WTC11 (cell line): ENCODE results near the gene VCAN. TPM values are rescaled to one million over a fixed set of nuclear protein-coding genes. Genes with fewer than 3 reads are reported as not detected.

ENCODE experiments used
- ATAC-seq: fragments of 200-7000 bp; cut with Tn5 transposase; 2 replicates; pipeline ENCODE4 v1.10.0; 2021; ENCODE audit warnings: mild to moderate bottlenecking, moderate library complexity
- CTCF ChIA-PET: fragments of 300-600 bp; sonication (Branson Sonifier 250); formaldehyde crosslinking; loops from one replicate; lab custom pipeline; 2021; ENCODE audit warnings: antibody characterized with exemption; lab: Charles Lee
- POLR2A ChIA-PET: fragments of 350-600 bp; sonication (Branson Sonifier 250); formaldehyde crosslinking; loops from one replicate; lab custom pipeline; 2021; ENCODE audit warnings: antibody characterized with exemption; lab: Charles Lee
- DNase-seq: peaks from one replicate; pipeline ENCODE4 v3.0.0; 2021; ENCODE audit warnings: low spot score
- H3K27ac Mint-ChIP-seq: 2 replicates; pipeline ENCODE4 v1.8.0; 2021; ENCODE audit warnings: mixed read lengths
- H3K27me3 Mint-ChIP-seq: 2 replicates; pipeline ENCODE4 v1.8.0; 2021; ENCODE audit warnings: low read depth, mild to moderate bottlenecking, moderate library complexity, mixed read lengths
- H3K36me3 Mint-ChIP-seq: 2 replicates; pipeline ENCODE4 v1.8.0; 2021; ENCODE audit warnings: mixed read lengths
- H3K4me1 Mint-ChIP-seq: 2 replicates; pipeline ENCODE4 v1.8.0; 2022; ENCODE audit warnings: mixed read lengths
- H3K4me3 Mint-ChIP-seq: 2 replicates; pipeline ENCODE4 v1.8.0; 2021; ENCODE audit warnings: mild to moderate bottlenecking, moderate library complexity, mixed read lengths
- H3K9me3 Mint-ChIP-seq: 2 replicates; pipeline ENCODE4 v1.8.0; 2021; ENCODE audit warnings: mixed read lengths
- ETV6 ChIP-seq: sonication (generic); formaldehyde crosslinking; IDR thresholded peaks from 2 replicates; pipeline ENCODE4 v1.8.1; 2022; ENCODE audit warnings: mild to moderate bottlenecking, missing genetic modification reagents
- FOXJ3 ChIP-seq: sonication (generic); formaldehyde crosslinking; IDR thresholded peaks from 2 replicates; pipeline ENCODE4 v1.9.0; 2021; ENCODE audit warnings: missing genetic modification reagents, mild to moderate bottlenecking, borderline replicate concordance
- NR1H2 ChIP-seq: sonication (generic); formaldehyde crosslinking; IDR thresholded peaks from 2 replicates; pipeline ENCODE4 v1.9.0; 2021; ENCODE audit warnings: mild to moderate bottlenecking, moderate library complexity, missing genetic modification reagents
- PRDM15 ChIP-seq: sonication (generic); formaldehyde crosslinking; IDR thresholded peaks from 2 replicates; pipeline ENCODE4 v1.8.0; 2022; ENCODE audit warnings: missing genetic modification reagents
- SMAD4 ChIP-seq: sonication (generic); formaldehyde crosslinking; IDR thresholded peaks from 2 replicates; pipeline ENCODE4 v1.8.0; 2022; ENCODE audit warnings: mild to moderate bottlenecking, missing genetic modification reagents
- SOX15 ChIP-seq: fragments of 250-450 bp; sonication (Bioruptor Pico); IDR thresholded peaks from 2 replicates; pipeline ENCODE4 v1.9.0; 2021; ENCODE audit warnings: mild to moderate bottlenecking
- TEAD1 ChIP-seq: sonication (generic); formaldehyde crosslinking; IDR thresholded peaks from 2 replicates; pipeline ENCODE4 v1.8.0; 2022; ENCODE audit warnings: mild to moderate bottlenecking, missing genetic modification reagents
- TEAD4 ChIP-seq: sonication (generic); formaldehyde crosslinking; IDR thresholded peaks from 2 replicates; pipeline ENCODE4 v1.8.0; 2022; ENCODE audit warnings: mild to moderate bottlenecking, missing genetic modification reagents
- ZBTB21 ChIP-seq: sonication (generic); formaldehyde crosslinking; IDR thresholded peaks from 2 replicates; pipeline ENCODE4 v1.8.1; 2023; ENCODE audit warnings: mild to moderate bottlenecking, missing genetic modification reagents, borderline replicate concordance
- ZBTB43 ChIP-seq: sonication (generic); formaldehyde crosslinking; IDR thresholded peaks from 2 replicates; pipeline ENCODE4 v1.8.1; 2023; ENCODE audit warnings: mild to moderate bottlenecking, missing genetic modification reagents
- ZNF416 ChIP-seq: fragments of 250-450 bp; sonication (Bioruptor Pico); IDR thresholded peaks from 2 replicates; pipeline ENCODE4 v1.9.0; 2021; ENCODE audit warnings: mild to moderate bottlenecking, inconsistent platforms
- ZNF532 ChIP-seq: fragments of 250-450 bp; sonication (Bioruptor Pico); IDR thresholded peaks from 2 replicates; pipeline ENCODE4 v1.9.0; 2021; ENCODE audit warnings: mild to moderate bottlenecking, borderline replicate concordance
- total RNA-seq: library from RNA; stranded (reverse); gene quantifications from 3 replicates; pipeline ENCODE4 v1.2.3, GENCODE V29; 2021
- TF ChIP-seq, protein P1 (sequence below): sonication (generic); formaldehyde crosslinking; IDR thresholded peaks from 2 replicates; pipeline ENCODE4 v1.8.1; 2022; ENCODE audit warnings: missing genetic modification reagents, borderline replicate concordance
- TF ChIP-seq, protein P2 (sequence below): sonication (generic); formaldehyde crosslinking; IDR thresholded peaks from 2 replicates; pipeline ENCODE4 v1.8.0; 2022; ENCODE audit warnings: mild to moderate bottlenecking, missing genetic modification reagents

VCAN gene
- total RNA-seq, 1 experiment from 2014 or later = 276 TPM

DNA sequence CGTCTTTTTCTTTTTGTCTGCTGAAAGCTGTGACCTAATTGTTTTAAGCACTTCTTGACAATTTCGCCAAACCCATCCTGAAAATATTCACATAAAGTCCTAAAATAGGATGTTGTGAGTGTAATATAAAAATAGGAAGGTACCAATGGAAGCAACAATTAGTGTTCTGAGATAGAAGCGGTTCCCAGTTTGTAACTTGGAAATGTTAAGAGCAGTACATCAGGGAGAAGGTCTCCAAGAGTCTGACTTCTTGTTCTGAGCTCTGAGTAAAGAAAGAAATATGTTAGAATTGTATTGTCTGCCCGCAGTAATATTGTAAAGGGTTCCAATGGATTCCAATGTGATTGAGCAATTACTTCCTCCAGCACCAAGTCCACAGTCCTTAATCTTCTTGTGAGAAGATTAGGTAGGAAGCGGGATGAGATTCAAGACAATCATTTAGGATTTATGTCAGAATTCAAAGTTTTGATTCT is 3.9 kb downstream of the VCAN start (continued):
- TF ChIP-seq, protein P1, sequence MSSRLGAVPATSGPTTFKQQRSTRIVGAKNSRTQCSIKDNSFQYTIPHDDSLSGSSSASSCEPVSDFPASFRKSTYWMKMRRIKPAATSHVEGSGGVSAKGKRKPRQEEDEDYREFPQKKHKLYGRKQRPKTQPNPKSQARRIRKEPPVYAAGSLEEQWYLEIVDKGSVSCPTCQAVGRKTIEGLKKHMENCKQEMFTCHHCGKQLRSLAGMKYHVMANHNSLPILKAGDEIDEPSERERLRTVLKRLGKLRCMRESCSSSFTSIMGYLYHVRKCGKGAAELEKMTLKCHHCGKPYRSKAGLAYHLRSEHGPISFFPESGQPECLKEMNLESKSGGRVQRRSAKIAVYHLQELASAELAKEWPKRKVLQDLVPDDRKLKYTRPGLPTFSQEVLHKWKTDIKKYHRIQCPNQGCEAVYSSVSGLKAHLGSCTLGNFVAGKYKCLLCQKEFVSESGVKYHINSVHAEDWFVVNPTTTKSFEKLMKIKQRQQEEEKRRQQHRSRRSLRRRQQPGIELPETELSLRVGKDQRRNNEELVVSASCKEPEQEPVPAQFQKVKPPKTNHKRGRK = no peak
- TF ChIP-seq ZNF532 = no peak
- no peak for TF ChIP-seq SOX15
- TF ChIP-seq ZNF416 (CRISPR knock-in tag) = no peak
- TF ChIP-seq PRDM15 (CRISPR knock-in tag) = no peak
- TF ChIP-seq TEAD4 (CRISPR knock-in tag) = no peak
- no peak for TF ChIP-seq ZBTB43 (CRISPR knock-in tag)
- no peak for TF ChIP-seq NR1H2 (CRISPR knock-in tag)
- TF ChIP-seq SMAD4 = no peak

- POLR2A ChIA-PET = interaction anchor here (1.4 kb wide), 1 partner anchor 399 kb away, joined by 5 read pairs; the partner anchor contains the start of genes TMEM167A and XRCC4
- Mint-ChIP-seq H3K4me1 (peaks cover 47% of the 10 kb centered on the region), H3K27me3 (no peaks in the 10 kb centered on the region), H3K36me3 (peaks cover 17% of the 10 kb centered on the region), H3K27ac (peak overlapping the region; percentile 94), H3K4me3 (peak overlapping the region; percentile 85), H3K9me3 (no peaks in the 10 kb centered on the region)
- CTCF ChIA-PET = interaction anchor here (1.0 kb wide), 1 partner anchor 45 kb away, joined by 4 read pairs; no protein-coding TSS in a partner anchor
- ATAC-seq (no peak), DNase-seq (no peak)
- TF ChIP-seq TEAD1 (CRISPR knock-in tag) = peak; percentile 63; the same call in 1 of the 2 replicates
- no peak for TF ChIP-seq PRDM15 (CRISPR knock-in tag)
- TF ChIP-seq ZBTB21 (CRISPR knock-in tag) = peak; percentile 52; the same call in 1 of the 2 replicates
- 0 out of 2 replicates have a peak, but pooled peaks have one; percentile 23 for TF ChIP-seq ETV6
- TF ChIP-seq, protein P2, sequence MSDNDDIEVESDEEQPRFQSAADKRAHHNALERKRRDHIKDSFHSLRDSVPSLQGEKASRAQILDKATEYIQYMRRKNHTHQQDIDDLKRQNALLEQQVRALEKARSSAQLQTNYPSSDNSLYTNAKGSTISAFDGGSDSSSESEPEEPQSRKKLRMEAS (CRISPR knock-in tag) = 0 out of 2 replicates have a peak, but pooled peaks have one; percentile 49
- TF ChIP-seq FOXJ3 (CRISPR knock-in tag) = 0 out of 2 replicates have a peak, but pooled peaks have one; percentile 11
Observed at GRCh38 chr5:83475935-83476814, 4.6 kb downstream of the VCAN start.
